Muscle of back (tissue), 10 donors: Measurements from ENCODE around the gene TRIM72. TPM values are rescaled to one million over a fixed set of nuclear protein-coding genes. Genes with fewer than 3 reads are reported as not detected.

Experiments
- polyA plus RNA-seq, 10 donors: library from polyadenylated mRNA; unstranded; fragments of 120-200 nt; gene quantifications; one replicate each; pipeline ENCODE4 v1.2.1, GENCODE V29; 2013; ENCODE audit not compliant: insufficient read length in 10 of 10

Gene TRIM72
- polyA plus RNA-seq, 10 donors, result 36.2 to 79.4 (median 64.6) TPM

Other genes starting within 250 kb of the TRIM72 start
- 10 to 100 TPM in 3 of 10 donors, 1 to 10 TPM in 7; 7.1 to 13.8 (median 9.8) TPM for gene HSD3B7, start 228.9 kb upstream of the TRIM72 start, polyA plus RNA-seq
- gene STX1B, start 203.5 kb upstream of the TRIM72 start, polyA plus RNA-seq, result 1 to 10 TPM in 8 of 10 donors, under 1 TPM in 2; 0.68 to 3.9 (median 1.5) TPM
- 10 to 100 TPM; 34.0 to 44.6 (median 38.1) TPM for gene STX4, start 180.6 kb upstream of the TRIM72 start, polyA plus RNA-seq
- gene ZNF668, start 139.9 kb upstream of the TRIM72 start, polyA plus RNA-seq, result 10 to 100 TPM in 2 of 10 donors, 1 to 10 TPM in 8; 5.8 to 11.0 (median 9.0) TPM
- 10 to 100 TPM in 1 of 10 donors, 1 to 10 TPM in 9; 6.8 to 10.1 (median 8.4) TPM for gene ZNF646, start 139.7 kb upstream of the TRIM72 start, polyA plus RNA-seq
- 1 to 10 TPM; 1.7 to 4.6 (median 3.3) TPM for gene PRSS53, start 125.2 kb upstream of the TRIM72 start, polyA plus RNA-seq
- 10 to 100 TPM; 51.1 to 68.1 (median 58.2) TPM for gene VKORC1, start 119.3 kb upstream of the TRIM72 start, polyA plus RNA-seq
- 10 to 100 TPM; 19.7 to 29.9 (median 25.3) TPM for gene BCKDK, start 105.7 kb upstream of the TRIM72 start, polyA plus RNA-seq
- 10 to 100 TPM; 38.8 to 57.3 (median 45.3) TPM for gene KAT8, start 96.5 kb upstream of the TRIM72 start, polyA plus RNA-seq
- 1 to 10 TPM in 2 of 10 donors, under 1 TPM in 6, not detected in 2; 0.11 to 4.2 (median 0.25) TPM for gene PRSS8, start 78.4 kb upstream of the TRIM72 start, polyA plus RNA-seq
- gene PRSS36, start 64.1 kb upstream of the TRIM72 start, polyA plus RNA-seq, result 1 to 10 TPM; 1.1 to 2.8 (median 1.8) TPM
- gene FUS, start 34.0 kb upstream of the TRIM72 start, polyA plus RNA-seq, result 100 to 1,000 TPM; 310 to 492 (median 406) TPM
- gene PYCARD, start 11.4 kb upstream of the TRIM72 start, polyA plus RNA-seq, result 10 to 100 TPM in 1 of 10 donors, 1 to 10 TPM in 9; 3.3 to 14.0 (median 7.3) TPM
- 1 to 10 TPM in 5 of 10 donors, under 1 TPM in 5; 0.48 to 3.0 (median 0.98) TPM for gene PYDC1, start 3.0 kb downstream of the TRIM72 start, polyA plus RNA-seq
- 1 to 10 TPM; 3.0 to 4.9 (median 3.9) TPM for gene ITGAM, start 45.9 kb downstream of the TRIM72 start, polyA plus RNA-seq
- gene ITGAX, start 141.1 kb downstream of the TRIM72 start, polyA plus RNA-seq, result 1 to 10 TPM in 4 of 10 donors, under 1 TPM in 6; 0.23 to 1.8 (median 0.89) TPM
- gene ITGAD, start 179.2 kb downstream of the TRIM72 start, polyA plus RNA-seq, result 1 to 10 TPM in 4 of 10 donors, under 1 TPM in 5, not detected in 1; 0.26 to 1.7 (median 0.48) TPM
- gene COX6A2, start 214.2 kb downstream of the TRIM72 start, polyA plus RNA-seq, result 100 to 1,000 TPM; 174 to 388 (median 268) TPM
- 1 to 10 TPM; 1.5 to 3.5 (median 2.4) TPM for gene ZNF843, start 228.7 kb downstream of the TRIM72 start, polyA plus RNA-seq
- 1 to 10 TPM; 5.2 to 9.0 (median 7.5) TPM for gene ARMC5, start 245.4 kb downstream of the TRIM72 start, polyA plus RNA-seq